GM12874 (cell line): Measurements from ENCODE around the gene TCHHL1.

ENCODE experiments used
- CTCF ChIP-seq: IDR thresholded peaks from 2 replicates; pipeline ENCODE4 v1.5.1; 2011; ENCODE audit warnings: low read depth, mild to moderate bottlenecking, control low read depth, low read length, moderate library complexity; ENCODE audit not compliant: insufficient read depth

TCHHL1 gene

GRCh38 chr1:152112885-152113432, 24.1 kb upstream of the TCHHL1 start:
- no peak for TF ChIP-seq CTCF

- no peak for TF ChIP-seq CTCF
Observed at GRCh38 chr1:152112101-152112884, 23.4 kb upstream of the TCHHL1 start.

- no peak for TF ChIP-seq CTCF
Observed at GRCh38 chr1:152111515-152111968, 22.7 kb upstream of the TCHHL1 start.

- TF ChIP-seq CTCF, result no peak
Observed at GRCh38 chr1:152110860-152111514, 22.1 kb upstream of the TCHHL1 start.

- TF ChIP-seq CTCF, result no peak
Observed at GRCh38 chr1:152110365-152110859, 21.5 kb upstream of the TCHHL1 start.

- TF ChIP-seq CTCF, result no peak
Observed at GRCh38 chr1:152109998-152110294, 21.1 kb upstream of the TCHHL1 start.

GRCh38 chr1:152109231-152109997, 20.6 kb upstream of the TCHHL1 start:
- no peak for TF ChIP-seq CTCF
